Stimulated activated CD8-positive, alpha-beta memory T cell treated with anti-CD3 and anti-CD28 coated beads, Interleukin-15, amount 100 ng/mL, for 24 hours (primary cell): ENCODE data around the gene QSOX2.
"Not testable (repeated sequence)": the region's sequence is repeated elsewhere in the genome, so short reads cannot be mapped to it uniquely, and the experiment has no call there.

Experiments
- DNase-seq: peaks from one replicate; pipeline ENCODE4 v3.0.0-alpha.2; 2020; ENCODE audit warnings: low read depth

QSOX2 gene

DNA sequence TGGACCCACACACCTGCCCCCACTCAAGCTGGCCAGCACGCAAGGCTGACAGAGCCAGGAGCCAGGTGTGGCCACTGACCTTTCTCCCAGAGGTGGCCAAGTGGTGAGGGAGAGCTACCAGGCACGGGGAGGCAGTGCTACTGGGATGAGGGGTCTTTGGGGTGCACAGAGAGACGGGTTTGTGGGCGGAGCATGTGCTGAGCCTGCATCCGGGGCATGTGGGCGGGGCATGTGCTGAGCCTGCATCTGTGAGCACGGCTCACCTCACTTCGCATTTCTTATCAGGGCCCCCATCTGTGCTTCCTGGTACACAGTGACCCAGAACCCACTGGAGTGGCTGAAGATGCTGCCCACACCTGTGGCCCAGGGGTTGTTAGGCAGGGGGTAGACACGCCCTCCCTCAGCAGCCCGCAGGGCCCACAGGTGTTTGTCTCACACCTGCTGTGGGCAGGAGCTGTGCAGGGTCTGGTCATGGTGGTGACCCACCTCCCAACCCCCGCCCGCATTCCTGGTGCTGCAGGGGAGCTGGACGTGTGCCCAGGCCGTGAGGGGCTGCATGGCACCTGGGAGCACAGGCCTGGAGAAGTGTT lies 36.8 kb upstream of the QSOX2 start:
- no peak for DNase-seq

DNA sequence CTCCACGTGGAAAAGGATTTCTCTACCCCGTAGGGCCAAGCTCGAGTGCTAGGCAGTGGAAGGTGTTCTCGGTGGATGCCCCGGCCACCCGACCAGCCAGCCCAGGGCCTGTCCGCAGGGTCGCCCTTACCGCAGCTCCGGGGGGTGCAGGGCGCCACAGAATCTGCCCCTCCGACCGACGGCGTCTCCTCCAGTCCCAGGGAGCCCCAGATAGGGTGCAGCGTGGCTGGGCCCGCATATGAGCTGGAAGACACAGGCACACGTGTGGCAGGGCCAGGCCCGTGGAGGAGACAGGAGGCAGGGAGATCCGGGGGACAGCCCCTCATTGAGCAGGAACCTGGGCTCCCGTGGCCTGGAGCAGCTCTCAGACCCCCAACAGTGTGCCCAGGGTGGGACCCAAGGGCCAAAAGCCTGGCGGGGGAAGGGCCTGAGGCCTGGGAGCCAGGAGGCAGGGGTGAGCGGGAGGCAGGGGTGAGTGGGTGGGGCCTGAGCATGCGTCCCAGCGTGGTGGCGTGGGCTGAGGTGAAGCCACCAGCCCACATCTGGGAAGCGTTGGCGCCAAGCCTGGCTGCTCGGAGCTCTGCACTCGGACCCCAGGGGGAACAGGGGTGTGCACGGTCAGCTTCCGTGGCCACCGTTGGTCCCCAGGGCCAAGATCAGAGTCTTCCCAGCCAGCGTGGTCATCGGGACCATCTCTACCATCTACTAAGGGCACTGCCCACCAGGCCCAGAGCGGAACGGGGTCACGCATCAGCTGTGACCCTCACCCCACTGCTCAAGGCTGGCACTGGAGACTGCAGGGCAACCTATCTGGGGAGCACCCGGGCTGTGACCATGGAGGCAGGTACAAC lies 36.0 kb upstream of the QSOX2 start:
- no peak for DNase-seq

- DNase-seq: no peak
Measured at GRCh38 chr9:136280535-136281315, 35.1 kb upstream of the QSOX2 start.

GRCh38 chr9:136279471-136279870 lies 33.9 kb upstream of the QSOX2 start:
- DNase-seq: no peak

GRCh38 chr9:136278894-136279293 lies 33.3 kb upstream of the QSOX2 start:
- DNase-seq: no peak

- DNase-seq: no peak
Measured at GRCh38 chr9:136278221-136278620, 32.6 kb upstream of the QSOX2 start.

GRCh38 chr9:136277746-136278145 lies 32.1 kb upstream of the QSOX2 start:
- DNase-seq: no peak

GRCh38 chr9:136276716-136277115 lies 31.1 kb upstream of the QSOX2 start:
- DNase-seq: no peak

DNA sequence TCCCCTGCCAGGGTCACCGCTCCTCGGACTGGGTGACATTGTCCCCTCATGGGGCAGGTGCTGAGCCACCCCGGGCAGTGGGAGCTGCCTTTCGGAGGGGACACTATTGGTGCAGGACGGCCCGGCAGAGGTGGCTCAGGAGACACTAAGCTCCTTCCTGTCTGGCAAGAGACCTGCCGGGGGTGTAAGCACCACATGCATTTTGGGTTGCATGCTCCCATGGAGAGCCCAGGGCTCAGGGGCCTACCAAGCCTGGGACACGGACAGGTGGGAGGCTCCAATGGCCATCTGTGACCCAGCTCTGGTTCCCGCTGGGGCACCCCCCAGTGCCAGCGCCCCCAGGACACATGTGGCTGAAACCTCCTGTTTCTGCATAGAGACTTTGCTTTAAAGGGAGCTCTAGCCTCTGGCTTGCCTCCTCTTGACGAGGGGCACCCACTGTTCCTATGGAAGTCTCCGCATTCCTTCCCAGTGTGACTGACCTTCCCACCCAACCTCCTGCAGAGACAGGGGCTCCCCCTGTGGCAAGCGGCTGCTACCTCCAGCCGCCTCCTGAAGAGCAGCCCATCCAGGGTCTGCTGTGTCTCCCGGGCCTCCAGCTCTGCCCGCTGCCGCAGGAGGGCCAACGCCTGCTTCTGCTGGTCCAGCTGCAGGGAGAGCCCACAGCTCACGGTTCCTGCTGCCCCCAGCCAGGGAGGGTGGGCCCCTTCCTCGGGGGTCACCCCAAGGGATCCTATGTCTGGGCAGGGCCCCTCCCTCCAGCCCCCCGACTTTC lies 30.2 kb upstream of the QSOX2 start:
- DNase-seq: no peak

- no peak for DNase-seq
Measured at GRCh38 chr9:136274786-136275654, 29.4 kb upstream of the QSOX2 start.

DNA sequence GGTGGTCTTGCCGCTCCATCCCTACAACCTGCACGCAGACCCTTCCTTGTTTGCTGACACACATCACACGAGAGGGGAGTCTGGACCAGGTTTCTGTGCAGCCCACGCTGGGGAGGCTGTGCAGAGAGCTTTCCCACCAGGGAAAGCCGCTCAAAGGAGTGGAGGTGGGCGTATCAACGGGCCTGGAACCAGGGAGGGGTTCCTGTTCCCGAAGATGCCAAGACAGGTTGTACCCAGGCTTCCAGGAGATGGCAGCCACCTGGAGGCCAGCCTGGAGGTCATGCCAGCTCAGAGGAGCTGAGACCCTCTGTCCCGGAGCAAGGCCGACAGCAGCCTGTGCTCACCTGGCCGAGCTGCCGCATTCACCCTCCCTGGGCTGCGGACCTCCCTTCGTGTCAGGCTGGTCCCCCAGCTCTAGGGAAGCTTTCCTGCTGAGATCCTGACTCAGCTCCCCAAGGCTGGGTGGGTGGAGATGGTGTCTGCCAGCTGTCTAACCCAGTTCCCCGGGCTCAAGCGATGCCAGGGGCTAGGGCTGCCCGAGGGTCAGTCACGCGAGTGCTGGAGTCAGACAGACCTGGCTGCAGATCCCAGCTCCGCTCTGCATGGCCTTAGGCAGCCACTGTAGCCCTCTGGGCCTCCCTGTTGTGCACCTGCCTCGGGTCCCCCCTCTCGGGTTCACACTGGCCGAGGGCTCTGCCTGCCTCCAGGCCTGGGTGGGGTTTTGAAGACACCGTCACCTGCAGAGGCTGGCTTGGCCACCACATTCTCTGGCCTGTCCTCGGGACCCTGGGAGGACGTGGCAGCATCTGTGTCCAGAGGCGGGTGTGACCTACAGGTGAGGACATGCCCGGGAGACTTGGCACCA lies 28.5 kb upstream of the QSOX2 start:
- DNase-seq: no peak

- DNase-seq: no peak
Measured at GRCh38 chr9:136273244-136273865, 27.7 kb upstream of the QSOX2 start.

DNA sequence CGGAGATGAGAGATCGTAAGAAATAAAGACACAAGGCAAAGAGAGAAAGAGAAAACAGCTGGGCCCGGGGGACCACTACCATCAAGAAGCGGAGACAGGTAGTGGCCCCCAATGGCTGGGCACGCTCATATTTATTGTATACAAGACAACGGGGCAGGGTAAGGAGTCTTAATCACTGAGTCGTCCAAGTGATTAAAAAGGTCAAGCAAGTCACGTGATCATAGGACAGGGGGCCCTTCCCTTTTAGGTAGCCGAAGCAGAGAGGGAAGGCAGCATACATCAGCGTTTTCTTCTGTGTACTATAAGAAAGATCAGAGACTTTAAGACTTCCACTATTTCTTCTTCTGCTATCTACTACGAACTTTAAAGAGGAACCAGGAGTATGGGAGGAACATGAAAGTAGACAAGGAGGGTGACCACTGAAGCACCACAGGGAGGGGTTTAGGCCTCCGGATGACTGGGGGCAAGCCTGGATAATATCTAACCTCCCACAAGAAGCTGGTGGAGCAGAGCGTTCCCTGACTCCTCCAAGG lies 24.6 kb upstream of the QSOX2 start:
- DNase-seq: no peak

DNA sequence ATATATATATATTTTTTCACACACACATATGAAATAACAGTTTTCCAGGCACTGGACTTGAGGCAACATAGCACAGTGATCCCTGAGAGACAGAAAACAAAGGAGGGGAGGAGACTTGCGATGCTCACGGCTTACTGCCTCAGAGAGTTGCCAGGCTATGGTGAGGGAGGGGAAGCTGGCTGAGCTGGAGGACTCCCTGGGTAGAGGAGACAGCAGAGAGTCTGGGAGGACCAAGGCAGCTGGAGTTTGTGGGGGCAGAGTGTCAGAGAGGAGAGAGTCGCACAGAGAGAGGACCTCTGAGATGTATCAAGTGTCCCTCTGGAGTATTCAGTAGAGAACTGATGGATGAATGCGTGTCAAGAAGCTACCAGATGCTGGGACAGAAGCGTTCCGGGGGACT lies 23.1 kb upstream of the QSOX2 start:
- no peak for DNase-seq

GRCh38 chr9:136268318-136268717 lies 22.7 kb upstream of the QSOX2 start:
- no peak for DNase-seq

DNA sequence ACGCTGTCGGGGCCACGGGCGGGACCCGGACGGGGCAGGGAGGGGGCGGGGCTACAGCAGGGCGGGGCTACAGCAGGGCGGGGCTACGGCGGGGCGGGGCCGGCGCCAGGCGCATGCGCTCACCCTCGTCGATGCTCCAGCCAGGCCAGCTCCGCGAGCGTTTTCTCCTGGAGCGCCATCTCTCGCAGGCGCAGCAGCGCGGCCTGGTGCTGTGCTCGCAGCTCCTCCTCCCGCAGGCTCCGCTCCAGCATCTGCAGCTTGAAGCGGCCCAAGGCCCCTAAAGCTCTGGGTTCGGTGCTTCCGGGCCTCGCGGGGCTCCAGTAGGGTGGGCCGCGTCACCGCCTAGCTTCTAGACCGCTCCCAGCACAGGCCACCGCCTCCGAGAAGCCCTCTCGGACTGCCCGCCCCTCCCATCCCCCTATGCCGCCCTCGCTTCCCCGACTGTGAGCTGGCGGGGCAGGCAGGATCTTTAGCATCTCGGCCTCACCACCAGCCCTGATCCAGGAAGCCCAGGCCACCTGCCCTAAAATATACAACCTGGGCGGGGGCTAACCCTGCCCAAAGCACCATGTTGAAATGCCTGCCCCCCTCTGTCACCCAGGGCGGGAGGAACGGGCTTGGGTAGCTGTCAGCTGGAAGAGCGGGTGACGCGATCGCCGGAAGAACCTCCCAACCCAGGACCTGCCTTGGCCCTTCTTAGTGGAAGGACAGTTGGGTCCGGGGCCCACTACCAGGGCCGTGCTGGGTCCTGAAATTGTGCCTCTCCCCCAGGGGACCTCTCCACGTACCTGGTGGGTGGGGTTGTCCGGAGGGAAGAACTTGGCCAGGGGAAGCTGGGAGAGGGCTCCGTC lies 21.9 kb upstream of the QSOX2 start:
- peak; percentile 83 for DNase-seq

DNA sequence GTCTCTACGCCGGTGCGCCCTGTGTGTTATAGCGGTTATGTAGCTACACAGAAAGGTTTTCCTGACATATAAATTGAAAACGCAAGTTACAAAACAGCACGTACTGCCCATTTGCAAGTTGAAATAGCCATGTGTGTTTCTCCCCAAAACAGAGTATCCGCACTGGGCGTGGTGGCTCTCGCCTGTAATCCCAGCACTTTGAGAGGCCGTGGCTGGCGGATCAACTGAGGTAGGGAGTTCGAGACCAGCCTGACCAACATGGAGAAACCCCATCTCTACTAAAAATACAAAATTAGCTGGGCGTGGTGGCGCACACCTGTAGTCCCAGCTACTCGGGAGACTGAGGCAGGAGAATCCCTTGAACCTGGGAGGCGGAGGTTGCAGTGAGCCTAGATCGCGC lies 21.0 kb upstream of the QSOX2 start:
- DNase-seq: not testable (repeated sequence)

GRCh38 chr9:136265561-136266355 lies 20.1 kb upstream of the QSOX2 start:
- DNase-seq: no peak
